H1 (cell line): ENCODE results near the gene SIKE1. TPM values are rescaled to one million over a fixed set of nuclear protein-coding genes. Genes with fewer than 3 reads are reported as not detected.

Experiments
- CTCF ChIA-PET: fragments of 300-600 bp; sonication (Branson Sonifier 250); formaldehyde crosslinking; loops from one replicate; lab custom pipeline; 2021; ENCODE audit not compliant: partially characterized antibody; lab: Charles Lee
- POLR2A ChIA-PET: fragments of 300-600 bp; sonication (Branson Sonifier 250); formaldehyde crosslinking; loops from one replicate; lab custom pipeline; 2021; ENCODE audit warnings: inconsistent platforms; ENCODE audit not compliant: partially characterized antibody; lab: Charles Lee
- DNase-seq, 2 experiments: peaks; one replicate each; pipeline versions ENCODE4 v3.0.0 to v3.0.0-alpha.2; 2010 to 2022; ENCODE audit warnings: low spot score in 2 of 2, low read depth in 1 of 2, mixed read lengths in 1 of 2
- FAIRE-seq: peaks from 2 replicates; lab custom pipeline; 2011; peaks lifted over from hg19 to GRCh38; lab: Jason Lieb, UNC
- H2AFZ ChIP-seq: 2 replicates; pipeline ENCODE4 v1.8.1; 2012; ENCODE audit warnings: low read length, inconsistent platforms
- H2AK5ac ChIP-seq: 2 replicates; pipeline ENCODE4 v1.6.1; 2013; ENCODE audit warnings: low read depth, low read length
- H2BK120ac ChIP-seq: replicated peaks from 2 replicates; pipeline ENCODE3; 2013; ENCODE audit warnings: low read depth, low read length, inconsistent platforms
- H2BK12ac ChIP-seq: 2 replicates; pipeline ENCODE4 v1.6.1; 2013; ENCODE audit warnings: low read depth, low read length
- H2BK15ac ChIP-seq: 2 replicates; pipeline ENCODE4 v1.6.1; 2013; ENCODE audit warnings: low read length
- H2BK20ac ChIP-seq: 2 replicates; pipeline ENCODE4 v1.6.1; 2013; ENCODE audit warnings: low read length
- H2BK5ac ChIP-seq: 2 replicates; pipeline ENCODE4 v1.6.1; 2013; ENCODE audit warnings: low read depth, low read length
- H3K14ac ChIP-seq: 2 replicates; pipeline ENCODE4 v1.6.1; 2013; ENCODE audit warnings: inconsistent platforms; ENCODE audit not compliant: insufficient read length
- H3K18ac ChIP-seq: 2 replicates; pipeline ENCODE4 v1.6.1; 2013; ENCODE audit warnings: low read length; ENCODE audit errors: extremely low read depth
- H3K23ac ChIP-seq: 2 replicates; pipeline ENCODE4 v1.6.1; 2013; ENCODE audit warnings: inconsistent platforms; ENCODE audit not compliant: insufficient read length
- H3K23me2 ChIP-seq: 2 replicates; pipeline ENCODE4 v1.6.1; 2013; ENCODE audit warnings: low read depth, low read length
- H3K27ac ChIP-seq: 2 replicates; pipeline ENCODE4 v1.6.1; 2011; ENCODE audit warnings: low read depth, low read length, inconsistent platforms
- H3K27me3 ChIP-seq, 4 experiments: replicated peaks in 1 of 4; 1 replicate in 1 of 4; 2 replicates in 3 of 4; pipeline versions ENCODE4 v1.6.1 to v1.8.1; 2011 to 2013; ENCODE audit warnings: low read length in 3 of 4, mild to moderate bottlenecking in 3 of 4, inconsistent platforms in 2 of 4, mixed read lengths in 2 of 4, moderate library complexity in 1 of 4; ENCODE audit not compliant: control insufficient read depth in 3 of 4, insufficient read depth in 3 of 4; ENCODE audit errors: extremely low read depth in 1 of 4
- H3K36me3 ChIP-seq, 4 experiments: 2 replicates each; pipeline versions ENCODE4 v1.6.1 to v1.8.1; 2011 to 2013; ENCODE audit warnings: mild to moderate bottlenecking in 4 of 4, low read length in 3 of 4, moderate library complexity in 2 of 4, control low read depth in 1 of 4, inconsistent platforms in 1 of 4; ENCODE audit not compliant: insufficient read depth in 4 of 4, control insufficient read depth in 2 of 4
- H3K4ac ChIP-seq: replicated peaks from 2 replicates; pipeline ENCODE3; 2013; ENCODE audit warnings: low read length, low read depth, mixed read lengths, inconsistent platforms; ENCODE audit not compliant: insufficient read length
- H3K4me1 ChIP-seq, 4 experiments: replicated peaks in 1 of 4; 1 replicate in 1 of 4; 2 replicates in 3 of 4; pipeline versions ENCODE4 v1.6.1 to v1.8.1; 2011 to 2013; ENCODE audit warnings: low read length in 3 of 4, inconsistent platforms in 2 of 4, mixed read lengths in 1 of 4; ENCODE audit not compliant: insufficient read depth in 4 of 4, control insufficient read depth in 3 of 4
- H3K4me2 ChIP-seq, 2 experiments: 2 replicates each; pipeline versions ENCODE4 v1.6.1 to v1.8.1; 2011 to 2013; ENCODE audit warnings: low read depth in 2 of 2, low read length in 2 of 2, control low read depth in 1 of 2, inconsistent platforms in 1 of 2, mild to moderate bottlenecking in 1 of 2; ENCODE audit not compliant: insufficient read depth in 1 of 2
- H3K4me3 ChIP-seq, 4 experiments: fragments of 200-600, 300-600 bp in 1 of 4; sonication (generic), shearing (Covaris generic), sonication (Bioruptor Twin) in 1 of 4; 2 replicates each; pipeline versions ENCODE4 v1.5.1 to v1.8.1; 2011 to 2016; ENCODE audit warnings: low read length in 4 of 4, low read depth in 3 of 4, control low read depth in 2 of 4, inconsistent platforms in 2 of 4, mild to moderate bottlenecking in 2 of 4, mixed read lengths in 1 of 4, moderate library complexity in 1 of 4; ENCODE audit not compliant: insufficient read depth in 2 of 4; ENCODE audit errors: extremely low read depth in 1 of 4
- H3K56ac ChIP-seq: replicated peaks from 2 replicates; pipeline ENCODE3; 2013; ENCODE audit warnings: low read depth, mild to moderate bottlenecking, mixed read lengths, low read length, inconsistent platforms; ENCODE audit not compliant: insufficient read length
- H3K79me1 ChIP-seq: 2 replicates; pipeline ENCODE4 v1.6.1; 2013; ENCODE audit warnings: low read depth, low read length, control low read depth
- H3K79me2 ChIP-seq, 2 experiments: 2 replicates each; pipeline versions ENCODE4 v1.6.1 to v1.8.1; 2012 to 2013; ENCODE audit warnings: low read length in 2 of 2, mild to moderate bottlenecking in 2 of 2, inconsistent platforms in 1 of 2; ENCODE audit not compliant: insufficient read depth in 2 of 2, control insufficient read depth in 1 of 2
- H3K9ac ChIP-seq, 4 experiments: replicated peaks in 1 of 4; 1 replicate in 1 of 4; 2 replicates in 3 of 4; pipeline versions ENCODE4 v1.6.1 to v1.8.1; 2011 to 2013; ENCODE audit warnings: low read depth in 3 of 4, low read length in 3 of 4, control low read depth in 2 of 4, mild to moderate bottlenecking in 2 of 4, moderate library complexity in 2 of 4, inconsistent platforms in 1 of 4; ENCODE audit errors: extremely low read depth in 1 of 4
- H3K9me3 ChIP-seq, 2 experiments: 2 replicates each; pipeline versions ENCODE4 v1.6.1 to v1.8.1; 2012 to 2013; ENCODE audit warnings: mild to moderate bottlenecking in 2 of 2, moderate library complexity in 2 of 2, control low read depth in 1 of 2, inconsistent platforms in 1 of 2, low read depth in 1 of 2, low read length in 1 of 2, mixed read lengths in 1 of 2; ENCODE audit not compliant: insufficient read depth in 2 of 2
- H4K20me1 ChIP-seq, 2 experiments: replicated peaks in 1 of 2; 2 replicates each; pipeline versions ENCODE3 to v1.8.1; 2011 to 2013; ENCODE audit warnings: inconsistent platforms in 2 of 2, low read length in 2 of 2, mild to moderate bottlenecking in 1 of 2; ENCODE audit not compliant: insufficient read depth in 2 of 2, control insufficient read depth in 1 of 2
- H4K5ac ChIP-seq: 2 replicates; pipeline ENCODE4 v1.6.1; 2013; ENCODE audit warnings: low read length, low read depth, mixed read lengths, inconsistent platforms; ENCODE audit not compliant: insufficient read length
- H4K8ac ChIP-seq: 2 replicates; pipeline ENCODE4 v1.8.0; 2013; ENCODE audit warnings: mild to moderate bottlenecking, moderate library complexity, low read length, inconsistent platforms; ENCODE audit not compliant: insufficient read depth; ENCODE audit errors: extremely low read depth
- H4K91ac ChIP-seq: replicated peaks from 2 replicates; pipeline ENCODE3; 2013; ENCODE audit warnings: low read length, mixed read lengths, inconsistent platforms; ENCODE audit not compliant: insufficient read length
- CBX5 ChIP-seq: fragments of 300-800, 300-1000 bp; sonication (generic); IDR thresholded peaks from 2 replicates; pipeline ENCODE4 v1.7.1; 2016; ENCODE audit warnings: antibody characterized with exemption, low read length, low read depth
- CTCF ChIP-seq, 3 experiments: IDR thresholded peaks; 1 replicate in 2 of 3; 2 replicates in 1 of 3; pipeline versions ENCODE4 v1.5.1 to v1.6.1; 2011; ENCODE audit warnings: low read length in 3 of 3, mild to moderate bottlenecking in 3 of 3, inconsistent platforms in 2 of 3, low read depth in 1 of 3, moderate library complexity in 1 of 3; ENCODE audit not compliant: insufficient read depth in 1 of 3; ENCODE audit errors: control extremely low read depth in 1 of 3
- EP300 ChIP-seq, 2 experiments: IDR thresholded peaks; 1 replicate in 1 of 2; 2 replicates in 1 of 2; pipeline ENCODE4 v1.6.1; 2011 to 2012; ENCODE audit warnings: low read depth in 2 of 2, low read length in 2 of 2, mild to moderate bottlenecking in 2 of 2, borderline replicate concordance in 1 of 2, inconsistent platforms in 1 of 2, moderate library complexity in 1 of 2
- GTF2F1 ChIP-seq: IDR thresholded peaks from 2 replicates; pipeline ENCODE4 v1.6.1; 2012; ENCODE audit warnings: low read depth, low read length, improper control_type of control experiment, borderline replicate concordance
- HDAC6 ChIP-seq: IDR thresholded peaks from one replicate; pipeline ENCODE4 v1.7.1; 2012; ENCODE audit warnings: low read depth, mild to moderate bottlenecking, inconsistent platforms, low read length, moderate library complexity
- USF2 ChIP-seq: IDR thresholded peaks from 2 replicates; pipeline ENCODE4 v1.6.1; 2011; ENCODE audit warnings: low read length, improper control_type of control experiment
- WGBS, 2 experiments: shearing (Covaris generic) in 1 of 2; methylation state at CpG; one replicate each; pipeline versions ENCODE4 v1.1.6 to v1.1.7; 2013 to 2015; ENCODE audit warnings: low lambda C conversion rate in 2 of 2, mixed read lengths in 2 of 2, inconsistent platforms in 1 of 2, low coverage in 1 of 2, missing lambda C conversion rate in 1 of 2; ENCODE audit not compliant: insufficient replicate concordance in 2 of 2, insufficient coverage in 1 of 2, insufficient read length in 1 of 2; ENCODE audit errors: extremely low coverage in 1 of 2, missing lambda C conversion rate in 1 of 2; 5-methylcytosine and 5-hydroxymethylcytosine counted together
- polyA plus RNA-seq, 7 experiments: library from polyadenylated mRNA; depleted of rRNA in 3 of 7; stranded (reverse) in 5 of 7; unstranded in 2 of 7; fragments of >200 nt in 5 of 7; fragments of 200-250 nt in 2 of 7; gene quantifications; 1 replicate in 5 of 7; 2 replicates in 1 of 7; 4 replicates in 1 of 7; pipeline versions ENCODE4 v1.2.1 to v1.2.3, GENCODE V29; 2011 to 2013; ENCODE audit warnings: missing spikeins in 2 of 7, mixed read lengths in 2 of 7
- total RNA-seq: library from RNA; stranded (reverse); fragmentation: NEBNext Ultra II Directional; extraction: Animal tissue kit (Norgen Biotek cat#: 25700); gene quantifications from 2 replicates; pipeline ENCODE4 v1.2.1, GENCODE V29; 2021

SIKE1 gene
- total and polyA plus RNA-seq, 2 of the 8 experiments (the other 6 are each of a cell fraction or from before 2014, with no cell fraction given), result 20.5 to 79.9 TPM

GRCh38 chr1:114757455-114758255 is 22.8 kb downstream of the SIKE1 start, which contains the start of gene CSDE1:
Gene CSDE1, minus strand, starts transcription at chr1:114757984. Its CDS starts 18,094 bp downstream, at chr1:114739890.
- Histone ChIP-seq H2AFZ (peak within 1 kb of the TSS; percentile 96), H3K79me1 (no peaks in the 10 kb centered on the region), H4K8ac (peak within 1 kb of the TSS; percentile 100), H3K9me3 (no peaks in the 10 kb centered on the region), H3K4me2 (peak within 1 kb of the TSS; percentile 62 to 75), H4K91ac (peak within 1 kb of the TSS; percentile 100), H2BK12ac (peak within 1 kb of the TSS; percentile 84; the same call in 1 of the 2 replicates), H3K23me2 (no peaks in the 10 kb centered on the region), H3K56ac (peak within 1 kb of the TSS; percentile 98), H2AK5ac (peak within 1 kb of the TSS; percentile 99), H3K4me3 (peak within 1 kb of the TSS; percentile 87 to 100 (median 98)), H4K20me1 (peaks cover 14 to 18% of the 10 kb centered on the region in 2 experiments), H2BK120ac (peak within 1 kb of the TSS; percentile 71), H3K23ac (no peak within 1 kb of the TSS), H3K27ac (peak within 1 kb of the TSS; percentile 100), H3K4me1 (peaks cover 0 to 11% (median 3%) of the 10 kb centered on the region in 4 experiments; a peak in 2 of 7 replicates), H3K9ac (peak within 1 kb of the TSS; percentile 100), H3K4ac (peak within 1 kb of the TSS; percentile 100), H2BK20ac (no peak within 1 kb of the TSS), H2BK5ac (peak within 1 kb of the TSS; percentile 100), H3K79me2 (peaks cover 44 to 46% of the 10 kb centered on the region in 2 experiments), H3K18ac (peak within 1 kb of the TSS; percentile 91), H3K14ac (peak within 1 kb of the TSS; percentile 71), H3K27me3 (no peaks in the 10 kb centered on the region), H3K36me3 (peaks cover 0 to 12% (median 2%) of the 10 kb centered on the region in 4 experiments; a peak in 2 of 8 replicates), H4K5ac (peak within 1 kb of the TSS; percentile 97), H2BK15ac (peak within 1 kb of the TSS; percentile 83; the same call in 1 of the 2 replicates)
- ChIA-PET CTCF (interaction anchor here (0.6 to 1.0 kb wide), 2 partner anchors 12 to 16 kb away, joined by 3 read pairs; no protein-coding TSS in a partner anchor), POLR2A (interaction anchor here (0.7 to 6.0 kb wide), 21 partner anchors 7 to 329 kb away, joined by 3 to 68 read pairs (median 7); partner anchors contain the start of genes DENND2C, NRAS, SIKE1 and TRIM33)
- WGBS, 2 experiments, result 2% methylated on average over 48 of the region's 50 CpGs; no CpG with 5 or more reads in 1 of the 2 experiments
- FAIRE-seq, result peak; percentile 98
- peak; percentile 95 to 96 for DNase-seq
- 0 out of 3 replicates have a peak, but pooled peaks of 1 of the 2 experiments have one; percentile 25 for TF ChIP-seq EP300 (IDR thresholded peaks at IDR 0.05; ENCODE audit: borderline replicate concordance in 1 of 2, low read depth in 2 of 2, low read length in 2 of 2)
- peak; percentile 8; the same call in 1 of the 2 replicates for TF ChIP-seq USF2
- peak; percentile 50 to 76 (median 67) for TF ChIP-seq CTCF (IDR thresholded peaks at IDR 0.05; ENCODE audit: control extremely low read depth in 1 of 3, insufficient read depth in 1 of 3, low read depth in 1 of 3, low read length in 3 of 3)
- TF ChIP-seq CBX5, result no peak
- no peak for TF ChIP-seq HDAC6
- TF ChIP-seq GTF2F1, result 0 out of 2 replicates have a peak, but pooled peaks have one; percentile 2
